TTC549 (cell line): Measurements from ENCODE around the gene RIPOR2.
"Not testable (repeated sequence)": the region's sequence is repeated elsewhere in the genome, so short reads cannot be mapped to it uniquely, and the experiment has no call there.

Source experiments
- FAIRE-seq: peaks from 2 replicates; lab custom pipeline; 2012; peaks lifted over from hg19 to GRCh38; lab: Jason Lieb, UNC

RIPOR2 gene

DNA sequence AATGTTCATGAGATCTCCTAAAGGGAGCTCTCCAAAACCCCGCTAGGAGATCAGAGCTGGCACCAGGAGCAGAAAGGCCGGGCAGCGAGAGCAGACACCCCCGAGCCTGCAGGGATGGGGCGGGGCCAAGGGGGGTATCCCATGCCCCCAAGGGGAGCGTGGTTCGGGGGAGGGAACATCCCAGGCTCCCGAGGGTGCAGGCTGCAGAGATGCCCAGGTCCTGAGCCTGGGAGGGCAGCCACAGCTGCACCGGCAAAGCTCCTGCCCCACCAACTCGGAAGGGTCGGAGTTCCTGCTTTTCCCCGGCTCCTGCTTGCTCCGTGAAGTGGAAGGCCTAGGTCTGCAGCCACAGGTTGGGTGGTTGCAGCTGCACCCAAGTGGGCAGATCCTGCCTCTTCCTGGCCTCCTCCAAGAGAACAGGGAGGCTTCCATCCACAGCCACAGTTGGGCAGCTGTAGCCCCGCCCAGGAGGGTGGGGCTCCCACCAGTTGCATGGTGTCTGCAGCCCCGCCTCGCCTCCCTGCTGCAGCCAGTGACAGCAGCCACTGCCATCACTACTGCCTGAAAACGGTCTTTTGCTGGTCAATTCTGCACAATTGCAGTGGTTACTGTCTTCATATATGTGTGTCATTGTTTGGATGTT, 174.4 kb downstream of the RIPOR2 start:
- no peak for FAIRE-seq

DNA sequence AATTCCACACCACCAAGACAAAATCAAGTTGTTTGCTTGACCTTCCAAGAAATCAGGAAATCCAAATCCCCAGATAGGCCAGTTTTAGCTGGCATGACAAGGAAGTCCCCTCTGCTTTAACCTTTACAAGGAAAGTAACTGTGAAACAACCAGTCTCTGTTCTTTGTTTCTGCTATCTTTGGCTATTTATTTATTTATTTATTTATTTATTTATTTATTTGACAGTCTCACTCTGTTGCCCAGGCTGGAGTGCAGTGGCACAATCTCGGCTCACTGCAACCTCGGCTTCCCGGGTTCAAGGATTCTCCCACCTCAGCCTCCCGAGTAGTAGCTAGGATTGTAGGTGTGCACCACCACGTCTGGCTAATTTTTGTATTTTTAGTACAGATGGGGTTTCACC, 175.6 kb downstream of the RIPOR2 start:
- no peak for FAIRE-seq

DNA sequence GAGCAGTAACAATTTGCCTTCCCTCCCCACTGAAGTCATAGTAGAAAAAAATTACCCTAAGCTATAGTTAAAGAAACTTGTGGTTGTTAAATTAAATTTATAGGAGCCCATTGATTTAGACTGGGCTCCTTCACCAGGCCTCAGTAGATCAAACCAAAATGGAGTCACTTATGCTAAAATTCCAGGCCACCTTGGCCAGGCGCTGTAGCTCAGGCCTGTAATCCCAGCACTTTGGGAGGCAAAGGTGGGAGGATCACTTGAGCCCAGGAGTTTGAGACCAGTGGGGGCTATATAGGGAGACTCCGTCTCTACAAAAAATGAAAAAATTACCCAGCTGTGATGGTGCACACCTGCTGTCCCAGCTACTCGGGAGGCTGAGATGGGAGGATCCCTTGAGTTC, 176.0 kb downstream of the RIPOR2 start:
- FAIRE-seq: no peak

DNA sequence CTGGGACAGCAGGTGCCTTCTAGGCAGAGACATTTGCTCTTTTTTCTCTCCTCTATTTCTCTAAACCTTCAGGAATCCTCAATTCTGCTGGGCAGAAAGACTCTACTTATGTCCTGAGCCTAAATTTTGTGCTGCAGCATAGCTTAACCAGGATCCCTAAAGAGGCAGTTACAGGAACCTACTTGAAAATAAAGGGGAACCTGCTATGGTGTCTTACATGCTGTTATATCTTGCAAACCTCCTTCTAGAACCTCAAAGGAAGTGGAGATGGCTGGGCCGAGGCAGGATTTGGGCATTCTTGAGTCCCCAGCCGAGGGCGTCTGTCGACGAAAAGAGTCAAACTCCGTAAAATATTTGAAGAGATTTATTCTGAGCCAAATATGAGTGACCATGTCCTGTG, 178.1 kb downstream of the RIPOR2 start:
- FAIRE-seq: no peak

DNA sequence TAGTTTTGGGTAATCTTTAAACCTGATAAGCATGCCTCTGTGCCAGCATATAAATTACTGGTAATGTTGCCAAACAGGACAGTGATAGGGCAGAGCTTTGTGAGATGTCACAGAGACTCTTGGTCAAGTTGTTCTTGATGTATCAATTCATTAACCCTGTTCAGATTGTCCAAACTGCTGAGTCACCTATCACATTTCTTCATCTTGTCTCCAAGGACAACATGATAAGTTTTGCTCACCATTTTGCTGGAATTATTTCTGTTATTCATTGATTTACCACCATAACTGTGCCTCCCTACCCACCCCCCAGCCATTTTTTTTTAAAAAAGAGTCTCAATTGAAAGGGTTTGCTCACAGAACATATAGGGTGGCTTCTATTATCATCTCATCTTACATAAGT, 180.5 kb downstream of the RIPOR2 start:
- no peak for FAIRE-seq

DNA sequence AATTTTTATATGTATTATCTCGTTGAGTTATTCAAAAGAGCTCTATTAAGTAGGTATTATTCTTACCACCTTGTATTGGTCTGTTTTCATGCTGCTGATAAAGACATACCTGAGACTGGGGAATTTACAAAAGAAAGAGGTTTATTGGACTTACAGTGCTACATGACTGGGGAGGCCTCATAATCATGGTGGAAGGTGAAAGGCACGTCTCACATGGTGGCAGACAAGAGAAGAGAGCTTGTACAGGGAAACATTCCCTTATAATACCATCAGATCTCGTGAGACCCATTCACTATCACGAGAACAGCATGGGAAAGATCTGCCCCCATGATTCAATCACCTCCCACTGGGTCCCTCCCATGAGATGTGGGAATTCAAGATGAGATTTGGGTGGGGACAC, 181.4 kb downstream of the RIPOR2 start:
- FAIRE-seq: not testable (repeated sequence)
